HG03159 (cell line): ENCODE results near the gene RELA.
"Not testable (repeated sequence)": the region's sequence is repeated elsewhere in the genome, so short reads cannot be mapped to it uniquely, and the experiment has no call there.

ENCODE experiments used
- ATAC-seq: cut with Tn5 transposase; IDR thresholded peaks from one replicate; pipeline ENCODE4 v1.9.1; 2021; ENCODE audit warnings: mild to moderate bottlenecking, moderate library complexity; ENCODE audit not compliant: unreplicated experiment

Gene RELA

DNA sequence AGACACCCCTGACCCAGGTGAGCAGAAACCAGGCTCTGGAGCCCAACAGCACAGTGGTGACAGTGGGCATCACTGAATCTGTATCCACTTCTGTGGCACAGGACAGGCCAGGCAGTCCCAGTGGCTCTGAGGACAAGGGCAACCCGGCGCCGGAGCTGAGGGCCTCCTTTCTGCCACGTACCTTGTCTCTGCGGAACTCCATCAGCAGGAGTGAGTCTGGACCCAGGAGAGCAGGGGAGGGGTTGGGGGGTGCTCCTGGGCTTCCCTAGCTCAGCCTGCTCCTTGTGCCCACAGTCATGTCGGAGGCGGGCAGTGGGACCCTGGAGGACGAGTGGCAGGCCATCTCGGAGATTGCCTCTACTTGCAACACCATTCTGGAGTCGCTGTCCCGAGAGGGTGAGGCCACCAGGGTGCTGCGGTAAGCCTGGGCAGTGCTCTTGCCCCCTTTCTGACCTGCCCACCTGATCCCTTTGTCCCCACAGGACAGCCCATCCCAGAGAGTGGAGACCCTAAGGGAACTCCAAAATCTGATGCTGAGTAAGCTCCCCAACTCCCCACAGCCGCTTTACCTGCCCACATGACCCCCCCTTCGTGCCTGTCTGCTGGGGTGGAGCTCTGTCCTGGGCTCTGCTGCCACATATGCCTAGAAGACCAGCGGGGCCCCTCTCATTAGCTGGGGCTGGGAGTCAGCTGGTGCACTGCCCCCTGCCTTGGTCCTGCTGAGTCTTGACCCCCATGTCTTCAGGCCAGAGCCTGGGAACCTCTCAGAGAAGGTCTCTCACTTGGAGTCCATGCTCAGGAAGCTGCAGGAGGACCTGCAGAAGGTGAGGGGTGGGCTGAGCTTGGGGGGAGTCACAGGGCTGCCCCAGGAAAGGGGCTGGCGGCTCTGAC, 12.8 kb downstream of the RELA start:
- no peak for ATAC-seq

DNA sequence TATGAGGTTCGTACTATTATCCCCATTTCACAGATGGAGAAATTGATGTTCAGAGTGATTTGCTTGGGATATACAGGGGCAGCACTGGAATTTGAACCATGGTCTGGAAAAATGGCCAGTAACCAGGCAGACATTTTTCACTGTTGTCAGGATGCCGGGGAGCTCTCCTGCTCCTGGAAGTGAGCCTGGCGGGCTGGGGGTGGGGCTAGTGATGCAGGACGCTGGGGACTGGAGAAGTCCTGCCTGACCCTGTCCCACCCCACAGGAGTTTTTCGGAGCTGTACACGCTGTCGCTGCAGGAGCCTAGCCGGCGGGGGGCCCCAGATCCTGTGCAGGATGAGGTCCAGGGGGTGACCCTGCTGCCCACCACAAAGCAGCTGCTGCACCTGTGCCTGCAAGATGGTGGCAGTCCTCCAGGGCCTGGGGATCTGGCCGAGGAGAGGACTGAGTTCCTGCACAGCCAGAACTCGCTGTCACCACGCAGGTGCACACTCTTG, 13.7 kb downstream of the RELA start:
- no peak for ATAC-seq

DNA sequence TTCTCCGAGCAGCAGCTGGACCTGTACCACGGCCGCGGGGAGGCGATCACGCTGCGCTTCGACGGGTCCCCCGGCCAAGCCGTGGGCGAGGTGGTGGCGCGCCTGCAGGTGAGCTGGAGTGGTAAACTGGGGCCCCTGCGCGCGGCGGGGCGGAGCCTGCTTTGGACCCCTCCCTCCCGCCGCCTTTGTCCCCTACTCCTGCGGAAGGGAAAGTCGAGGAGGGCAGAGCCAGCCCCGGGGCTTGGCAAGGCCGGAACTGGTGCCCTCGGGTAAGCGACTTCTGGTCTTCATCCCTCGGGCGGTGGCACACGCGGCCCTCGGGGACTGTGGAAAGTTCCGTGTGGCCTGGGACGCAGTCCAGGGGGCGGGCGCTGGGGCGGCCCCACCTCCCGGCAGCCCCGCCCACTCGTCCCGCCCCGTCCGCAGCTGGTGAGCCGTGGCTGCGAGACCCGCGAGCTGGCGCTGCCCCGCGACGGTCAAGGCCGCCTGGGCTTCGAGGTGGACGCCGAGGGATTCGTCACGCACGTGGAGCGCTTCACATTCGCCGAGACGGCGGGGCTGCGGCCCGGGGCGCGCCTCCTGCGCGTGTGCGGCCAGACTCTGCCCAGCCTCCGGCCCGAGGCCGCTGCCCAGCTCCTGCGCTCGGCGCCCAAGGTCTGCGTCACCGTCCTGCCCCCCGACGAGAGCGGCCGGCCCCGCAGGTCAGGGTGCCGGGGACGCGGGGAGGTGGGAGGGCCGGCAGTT, 15.6 kb downstream of the RELA start:
- no peak for ATAC-seq

DNA sequence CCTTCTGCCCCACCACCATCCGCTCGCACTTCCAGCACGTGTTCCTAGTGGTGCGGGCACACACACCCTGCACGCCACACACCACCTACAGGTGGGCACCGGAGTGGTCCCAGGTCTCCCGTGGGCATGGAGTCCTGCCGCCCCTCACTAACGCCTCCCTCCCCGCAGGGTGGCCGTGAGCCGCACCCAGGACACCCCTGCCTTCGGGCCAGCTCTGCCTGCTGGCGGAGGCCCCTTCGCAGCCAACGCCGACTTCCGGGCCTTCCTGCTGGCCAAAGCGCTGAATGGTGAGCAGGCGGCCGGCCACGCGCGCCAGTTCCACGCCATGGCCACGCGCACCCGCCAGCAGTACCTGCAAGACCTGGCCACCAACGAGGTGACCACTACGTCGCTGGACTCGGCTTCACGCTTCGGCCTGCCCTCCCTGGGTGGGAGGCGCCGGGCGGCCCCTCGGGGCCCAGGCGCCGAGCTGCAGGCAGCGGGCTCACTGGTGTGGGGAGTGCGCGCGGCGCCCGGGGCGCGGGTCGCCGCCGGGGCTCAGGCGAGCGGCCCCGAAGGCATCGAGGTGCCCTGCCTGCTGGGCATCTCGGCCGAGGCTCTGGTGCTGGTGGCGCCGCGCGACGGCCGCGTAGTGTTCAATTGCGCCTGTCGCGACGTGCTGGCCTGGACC, 16.3 kb downstream of the RELA start:
- ATAC-seq: no peak

DNA sequence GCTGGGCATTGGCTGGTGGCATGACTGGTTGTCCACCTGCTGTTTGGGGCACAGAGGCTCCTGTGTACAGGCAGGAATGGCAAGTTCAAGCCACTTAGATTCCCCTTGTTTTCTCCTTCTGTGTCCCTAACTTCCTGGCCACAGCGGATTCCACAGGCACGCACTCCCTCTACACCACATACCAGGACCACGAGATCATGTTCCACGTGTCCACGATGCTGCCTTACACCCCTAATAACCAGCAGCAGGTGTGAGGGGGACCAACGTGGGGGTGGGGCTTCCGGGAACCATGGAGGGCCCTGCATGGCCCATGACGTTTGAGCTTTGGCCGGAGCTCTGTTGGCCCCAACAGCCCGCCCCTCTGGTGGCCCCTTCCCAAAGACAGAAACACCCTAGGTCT, 17.0 kb downstream of the RELA start:
- ATAC-seq: no peak

DNA sequence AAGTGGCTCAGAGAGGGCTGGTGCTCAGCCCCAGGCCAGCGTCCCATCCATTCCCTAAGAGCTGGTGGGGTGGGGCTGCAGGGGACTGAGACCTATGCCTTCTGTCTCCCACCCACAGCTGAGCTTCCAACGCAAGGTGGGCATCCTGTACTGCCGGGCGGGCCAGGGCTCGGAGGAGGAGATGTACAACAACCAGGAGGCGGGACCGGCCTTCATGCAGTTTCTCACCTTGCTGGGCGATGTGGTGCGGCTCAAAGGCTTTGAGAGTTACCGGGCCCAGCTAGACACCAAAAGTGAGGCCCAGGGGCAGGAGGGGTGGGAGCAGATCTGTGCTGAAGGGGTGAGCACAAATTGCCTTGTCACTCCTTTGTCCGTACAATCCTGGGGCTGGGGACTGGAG, 17.9 kb downstream of the RELA start:
- no peak for ATAC-seq

DNA sequence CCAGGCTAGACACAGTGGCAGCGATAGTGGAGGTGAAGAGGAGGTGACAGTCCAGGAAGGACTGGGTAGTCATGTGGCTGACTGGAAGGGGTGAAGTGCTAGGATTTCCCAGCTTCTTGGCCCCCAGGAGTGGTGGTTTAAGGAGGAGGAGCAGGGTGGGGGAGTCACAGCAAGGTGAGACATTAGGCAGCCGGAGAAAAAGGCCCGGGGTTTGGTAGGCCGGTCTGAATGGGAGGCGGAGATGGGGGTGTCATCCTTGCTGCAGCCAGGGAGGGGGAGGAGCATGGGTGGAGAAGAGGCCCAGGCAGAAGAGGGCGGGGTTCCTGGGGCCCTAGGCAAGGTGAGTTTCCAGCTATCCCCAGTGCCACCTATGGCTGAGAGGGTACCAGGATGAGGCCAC, 18.7 kb downstream of the RELA start:
- ATAC-seq: no peak

DNA sequence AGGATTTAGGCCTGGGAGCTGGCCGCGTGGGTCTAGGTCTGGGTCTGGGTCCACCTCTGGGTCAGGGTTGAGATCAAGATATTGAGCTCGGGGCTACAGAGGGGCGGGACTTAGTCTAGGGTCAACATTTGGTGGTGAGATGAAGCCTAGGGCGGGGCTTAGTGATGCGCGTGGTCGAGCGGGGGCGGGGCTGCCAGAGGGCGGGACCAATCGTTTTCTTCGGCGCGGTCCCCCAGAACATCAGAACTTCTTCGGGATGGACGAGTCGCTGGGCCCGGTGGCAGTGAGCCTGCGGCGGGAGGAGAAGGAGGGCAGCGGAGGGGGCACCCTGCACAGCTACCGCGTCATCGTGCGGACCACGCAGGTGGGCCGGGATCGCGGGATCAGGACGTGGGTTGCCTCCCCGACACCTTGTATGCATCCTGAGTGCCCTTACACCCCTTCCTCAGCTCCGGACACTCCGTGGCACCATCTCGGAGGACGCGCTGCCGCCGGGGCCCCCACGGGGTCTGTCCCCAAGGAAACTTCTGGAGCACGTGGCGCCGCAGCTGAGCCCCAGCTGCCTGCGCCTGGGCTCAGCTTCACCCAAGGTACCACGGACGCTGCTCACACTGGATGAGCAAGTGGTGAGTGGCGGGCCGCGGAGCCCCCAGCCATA, 20.6 kb downstream of the RELA start:
- no peak for ATAC-seq

DNA sequence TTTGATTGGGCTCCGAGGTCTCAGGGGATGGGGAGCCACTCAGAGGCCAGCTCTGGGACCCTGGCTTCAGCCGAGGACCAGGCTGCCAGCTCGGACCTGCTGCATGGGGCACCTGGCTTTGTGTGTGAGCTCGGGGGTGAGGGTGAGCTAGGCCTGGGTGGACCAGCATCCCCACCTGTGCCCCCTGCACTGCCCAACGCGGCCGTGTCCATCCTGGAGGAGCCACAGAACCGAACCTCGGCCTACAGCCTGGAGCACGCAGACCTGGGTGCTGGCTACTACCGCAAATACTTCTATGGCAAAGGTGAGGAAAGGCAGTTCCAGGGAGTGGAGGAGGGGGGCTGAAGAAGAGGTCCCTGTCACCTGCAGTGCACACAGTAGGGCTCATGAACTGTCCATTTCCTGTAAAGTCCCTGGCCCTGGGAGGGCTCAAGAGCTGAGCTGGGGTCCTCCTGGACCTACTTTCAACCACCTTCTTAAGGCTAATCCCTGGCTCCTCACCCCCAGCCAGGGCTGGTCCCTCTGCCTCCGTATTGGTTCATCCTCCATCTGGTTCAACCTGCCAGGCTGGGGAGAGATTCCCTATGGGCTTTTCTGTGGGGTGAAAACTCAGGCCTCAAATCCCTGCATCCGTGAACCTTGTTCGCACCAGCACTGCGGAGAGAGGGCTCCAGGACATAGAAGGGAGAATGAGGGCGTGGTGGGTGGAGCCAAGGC, 21.3 kb downstream of the RELA start:
- no peak for ATAC-seq

DNA sequence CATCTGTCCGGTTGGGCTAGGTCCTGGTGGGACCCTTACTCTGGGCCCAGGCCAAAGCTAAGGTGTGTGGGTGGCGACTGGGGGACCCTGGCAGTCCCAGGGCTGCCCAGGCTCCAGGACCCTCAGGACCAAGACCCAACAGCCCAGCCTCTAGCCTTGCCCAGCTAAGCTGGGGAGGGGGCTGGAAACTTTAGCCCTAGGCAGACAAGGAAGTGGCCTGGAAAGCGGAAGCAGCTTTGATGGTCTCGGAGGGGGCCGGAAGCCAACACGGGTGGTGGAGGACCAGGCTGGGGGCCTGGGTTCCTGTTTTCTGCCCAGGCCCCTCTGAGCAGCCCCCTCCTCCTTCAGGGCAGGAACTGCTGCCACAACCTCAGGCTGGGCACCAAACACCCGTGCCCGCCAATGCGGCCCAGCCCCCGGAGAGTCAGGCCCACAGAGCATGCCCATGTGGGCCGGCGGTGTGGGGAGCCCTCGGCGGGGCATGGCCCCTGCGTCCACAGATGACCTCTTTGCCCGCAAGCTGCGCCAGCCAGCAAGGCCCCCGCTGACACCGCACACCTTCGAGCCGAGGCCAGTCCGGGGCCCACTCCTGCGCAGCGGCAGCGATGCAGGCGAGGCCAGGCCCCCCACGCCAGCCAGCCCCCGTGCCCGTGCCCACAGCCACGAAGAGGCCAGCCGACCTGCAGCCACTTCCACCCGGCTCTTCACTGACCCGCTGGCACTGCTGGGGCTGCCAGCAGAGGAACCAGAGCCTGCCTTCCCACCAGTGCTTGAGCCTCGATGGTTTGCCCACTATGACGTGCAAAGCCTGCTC, 22.0 kb downstream of the RELA start:
- ATAC-seq: peak; percentile 8

DNA sequence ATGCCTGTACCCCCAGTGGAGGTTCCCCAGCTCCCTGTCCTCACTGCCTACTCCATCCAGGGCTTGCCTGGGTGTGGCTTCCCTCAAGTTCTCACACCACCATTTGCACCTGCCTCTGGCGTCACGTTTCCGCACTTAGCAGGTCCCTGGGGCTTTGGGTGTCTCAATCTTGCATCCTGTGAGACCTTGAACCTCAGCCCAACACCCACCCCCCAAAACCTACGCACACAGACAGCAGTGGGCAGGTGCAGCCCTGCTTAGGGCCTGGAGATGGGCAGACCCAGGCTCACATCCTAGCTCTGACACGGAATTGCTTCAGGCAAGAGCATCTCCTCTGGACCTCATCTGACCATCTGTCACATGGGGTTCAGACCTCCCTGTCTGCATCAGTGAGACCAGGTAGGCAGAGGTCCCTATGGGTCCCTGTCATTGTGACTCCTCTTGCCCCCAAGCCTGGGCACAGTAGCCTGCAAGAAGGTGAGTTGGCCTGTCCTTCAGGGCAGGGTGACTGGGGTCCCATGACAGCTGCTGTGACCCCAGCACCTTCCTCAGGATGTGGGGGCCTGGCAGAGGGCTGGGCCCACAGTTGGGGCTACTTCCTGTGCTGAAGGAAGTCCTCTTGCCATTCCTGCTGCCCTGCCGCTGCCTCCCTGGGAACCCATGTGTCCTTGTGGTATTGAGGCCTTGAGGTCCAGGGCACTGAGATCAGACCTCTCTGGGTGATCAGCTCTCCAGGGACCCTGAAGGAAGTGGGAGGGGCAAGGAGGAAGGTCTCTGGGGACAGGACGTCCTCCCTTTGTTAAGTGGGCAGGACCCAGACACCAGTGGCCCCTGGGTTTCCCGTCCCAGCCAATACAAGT, 22.9 kb downstream of the RELA start:
- peak; percentile 37 for ATAC-seq

DNA sequence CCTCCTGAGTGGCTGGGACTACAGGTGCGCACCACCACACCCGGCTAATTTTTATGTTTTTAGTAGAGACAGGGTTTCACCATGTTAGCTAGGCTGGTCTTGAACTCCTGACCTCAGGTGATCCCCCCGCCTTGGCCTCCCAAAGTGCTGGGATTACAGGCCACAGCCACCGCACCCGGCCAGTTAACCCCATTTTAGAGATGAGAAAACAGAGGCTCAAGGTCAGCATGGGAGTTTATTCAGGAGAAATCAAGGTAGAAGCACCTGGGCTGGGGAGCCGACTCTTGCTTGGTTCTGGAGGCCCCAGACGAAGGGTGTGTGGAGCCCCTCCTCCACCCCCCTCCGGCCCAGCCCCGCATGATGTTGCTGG, 23.5 kb downstream of the RELA start:
- ATAC-seq: not testable (repeated sequence)

DNA sequence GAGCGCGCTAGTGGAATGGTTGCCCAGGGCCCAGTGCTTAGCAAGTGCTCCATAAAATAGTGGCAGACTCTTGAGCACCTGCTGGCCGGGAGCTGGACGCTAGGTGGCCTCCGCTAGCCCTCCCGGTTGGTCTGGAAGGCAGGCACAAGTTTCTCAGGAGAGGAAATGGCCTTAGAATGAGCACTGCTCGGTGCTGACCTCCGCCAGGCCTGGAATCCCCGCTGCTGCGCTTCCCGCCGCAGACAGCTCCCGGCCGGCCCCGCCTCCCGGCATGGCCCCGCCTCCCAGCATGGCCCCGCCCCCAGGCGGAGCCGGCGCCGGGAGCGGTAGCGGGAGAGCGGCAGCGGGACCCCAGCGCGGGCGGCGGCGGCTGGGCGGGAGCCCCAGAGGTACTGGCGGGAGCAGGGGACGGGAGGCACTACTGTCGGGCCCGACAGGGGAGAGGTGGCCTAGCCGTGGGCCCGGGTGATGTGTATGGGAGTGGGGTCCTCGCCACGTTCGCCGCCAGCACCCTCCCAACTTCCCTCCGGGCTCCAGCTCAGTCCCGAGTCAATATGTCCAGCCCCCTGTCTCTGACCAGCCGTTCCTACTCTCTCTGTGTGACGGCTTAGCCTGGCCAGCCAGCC, 24.8 kb downstream of the RELA start, which contains the start of gene SIPA1:
SIPA1 (plus strand) TSS at position 308 of the 626 bp plus-strand sequence. CDS start 2,821 bp downstream, outside the sequence.
- peak; percentile 35 for ATAC-seq

DNA sequence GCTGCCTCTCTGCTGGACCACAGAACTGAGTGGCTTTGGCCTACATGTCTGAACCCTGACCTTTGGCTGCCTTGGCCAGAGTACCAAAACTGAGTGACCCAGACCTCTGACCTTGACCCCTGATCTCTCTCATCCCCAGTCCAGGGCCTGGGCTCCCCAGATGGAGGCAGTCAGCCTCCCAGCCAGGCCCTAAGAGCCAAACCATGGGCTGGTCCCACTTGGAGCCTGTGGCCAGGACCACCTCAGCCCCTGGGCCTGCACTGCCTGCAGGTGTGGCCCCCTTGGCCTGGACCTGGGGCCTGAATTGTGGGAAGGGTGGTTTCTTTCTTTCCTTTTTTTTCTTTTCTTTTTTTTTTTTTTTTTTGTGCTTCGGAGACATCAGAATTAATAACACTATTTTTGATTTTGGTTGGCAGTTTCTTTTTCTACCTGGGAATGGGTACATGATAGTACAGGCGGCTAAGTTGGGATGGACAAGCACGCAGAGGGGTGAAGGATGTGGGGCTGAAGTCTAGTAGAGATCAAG, 25.6 kb downstream of the RELA start:
- no peak for ATAC-seq

DNA sequence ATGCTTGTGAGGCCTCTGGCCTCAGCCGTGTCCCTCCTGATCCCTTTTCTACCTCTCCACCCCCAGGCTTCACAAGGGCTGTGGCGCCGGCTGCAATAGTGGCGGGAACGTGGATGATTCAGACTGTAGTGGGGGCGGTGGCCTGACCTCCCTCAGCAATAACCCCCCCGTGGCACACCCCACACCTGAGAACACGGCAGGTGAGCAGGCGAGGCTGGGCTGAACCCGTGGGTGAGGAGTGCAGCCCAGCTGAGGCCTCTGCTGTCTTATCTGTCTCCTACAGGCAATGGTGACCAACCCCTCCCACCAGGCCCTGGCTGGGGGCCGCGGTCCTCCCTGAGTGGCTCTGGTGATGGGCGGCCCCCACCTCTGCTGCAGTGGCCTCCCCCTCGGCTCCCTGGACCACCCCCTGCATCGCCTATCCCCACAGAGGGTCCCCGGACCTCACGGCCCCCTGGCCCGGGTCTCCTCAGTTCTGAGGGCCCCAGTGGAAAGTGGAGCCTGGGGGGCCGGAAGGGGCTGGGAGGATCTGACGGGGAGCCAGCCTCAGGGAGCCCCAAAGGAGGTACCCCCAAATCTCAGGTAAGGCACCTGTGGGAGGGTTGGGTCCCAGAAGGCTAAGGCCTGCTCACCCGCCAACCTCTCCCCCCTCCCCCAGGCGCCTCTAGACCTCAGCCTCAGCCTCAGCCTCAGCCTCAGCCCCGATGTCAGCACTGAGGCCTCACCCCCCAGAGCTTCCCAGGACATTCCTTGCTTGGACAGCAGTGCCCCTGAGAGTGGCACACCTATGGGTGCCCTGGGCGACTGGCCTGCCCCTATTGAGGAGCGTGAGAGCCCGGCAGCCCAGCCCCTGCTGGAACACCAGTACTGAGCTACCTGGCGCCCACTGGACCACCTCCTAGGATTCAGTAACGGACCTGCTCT, 26.3 kb downstream of the RELA start:
- no peak for ATAC-seq

DNA sequence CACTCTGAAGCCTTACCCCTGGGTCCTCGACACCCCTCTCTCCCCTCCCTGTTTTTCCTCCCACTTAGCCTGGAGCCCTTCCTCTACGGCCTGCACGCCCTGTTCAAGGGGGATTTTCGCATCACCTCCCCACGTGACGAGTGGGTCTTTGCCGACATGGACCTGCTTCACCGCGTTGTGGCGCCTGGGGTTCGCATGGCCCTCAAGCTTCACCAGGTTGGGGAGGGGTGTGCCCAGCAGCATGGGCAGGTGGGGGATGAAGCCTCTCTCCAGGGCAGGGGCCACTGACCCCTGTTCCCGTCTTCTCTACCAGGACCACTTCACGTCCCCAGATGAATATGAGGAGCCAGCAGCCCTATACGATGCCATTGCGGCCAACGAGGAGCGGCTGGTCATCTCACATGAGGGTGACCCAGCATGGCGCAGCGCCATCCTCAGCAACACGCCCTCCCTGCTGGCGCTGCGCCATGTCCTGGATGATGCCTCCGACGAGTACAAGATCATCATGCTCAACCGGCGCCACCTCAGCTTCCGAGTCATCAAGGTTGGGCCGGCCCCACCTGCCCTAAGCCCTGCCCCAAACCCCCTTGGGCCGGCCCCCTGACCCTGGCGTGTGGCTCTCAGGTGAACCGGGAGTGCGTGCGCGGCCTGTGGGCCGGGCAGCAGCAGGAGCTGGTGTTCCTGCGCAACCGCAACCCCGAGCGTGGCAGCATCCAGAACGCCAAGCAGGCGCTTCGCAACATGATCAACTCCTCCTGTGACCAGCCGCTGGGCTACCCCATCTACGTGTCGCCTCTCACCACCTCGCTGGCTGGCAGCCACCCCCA, 27.6 kb downstream of the RELA start:
- ATAC-seq: no peak
